PFSK-1 (cell line): ENCODE results near the gene SLC39A3.

ENCODE experiments used
- POLR2AphosphoS5 ChIP-seq: IDR thresholded peaks from 2 replicates; pipeline ENCODE4 v1.6.1; 2012; ENCODE audit warnings: low read depth, mild to moderate bottlenecking, control low read depth, low read length, moderate library complexity
- REST ChIP-seq, 2 experiments: IDR thresholded peaks; 2 replicates each; pipeline versions ENCODE4 v1.6.1 to v1.8.0; 2011 to 2012; ENCODE audit warnings: low read depth in 2 of 2, low read length in 2 of 2, control low read depth in 1 of 2, inconsistent platforms in 1 of 2, mild to moderate bottlenecking in 1 of 2, moderate library complexity in 1 of 2; ENCODE audit not compliant: insufficient read depth in 1 of 2
- SIN3A ChIP-seq: IDR thresholded peaks from 2 replicates; pipeline ENCODE4 v1.6.1; 2012; ENCODE audit warnings: mild to moderate bottlenecking, low read length, moderate library complexity, borderline replicate concordance; ENCODE audit not compliant: insufficient read depth
- TAF1 ChIP-seq: IDR thresholded peaks from 2 replicates; pipeline ENCODE4 v1.6.1; 2012; ENCODE audit warnings: low read length, control low read depth, borderline replicate concordance; ENCODE audit not compliant: insufficient read depth

- no peak for TF ChIP-seq REST (IDR thresholded peaks at IDR 0.05; ENCODE audit: insufficient read depth in 1 of 2, low read depth in 2 of 2, low read length in 2 of 2)
- no peak for TF ChIP-seq TAF1
- no peak for TF ChIP-seq POLR2AphosphoS5
- TF ChIP-seq SIN3A = no peak
Observed at GRCh38 chr19:2764945-2765344, 25.1 kb upstream of the SLC39A3 start.
